GM19023 (cell line): ENCODE measurements around the gene GABARAP.

Experiments used
- ATAC-seq: cut with Tn5 transposase; IDR thresholded peaks from one replicate; pipeline ENCODE4 v1.9.1; 2021; ENCODE audit warnings: mild to moderate bottlenecking, moderate library complexity; ENCODE audit not compliant: unreplicated experiment

GABARAP gene

DNA sequence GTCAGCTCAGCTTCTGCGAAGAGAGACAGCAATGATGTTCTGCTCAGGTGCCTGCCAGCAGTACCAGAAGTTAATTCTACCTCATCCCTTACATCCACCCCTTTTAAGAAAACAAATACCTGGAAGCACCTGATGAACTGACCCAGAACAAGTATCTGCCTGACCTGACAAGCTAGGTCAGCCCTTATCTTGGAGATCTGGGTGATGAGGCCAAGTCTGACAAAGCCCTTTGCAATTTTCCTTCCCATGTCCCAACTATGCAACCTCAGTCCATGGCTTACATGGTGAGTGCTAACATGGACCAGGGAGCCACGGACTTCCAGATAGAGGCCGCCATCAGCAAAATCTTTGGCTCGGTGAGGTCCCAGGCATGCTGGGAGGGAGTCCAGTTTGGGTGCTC lies 18.9 kb downstream of the GABARAP start:
- no peak for ATAC-seq

DNA sequence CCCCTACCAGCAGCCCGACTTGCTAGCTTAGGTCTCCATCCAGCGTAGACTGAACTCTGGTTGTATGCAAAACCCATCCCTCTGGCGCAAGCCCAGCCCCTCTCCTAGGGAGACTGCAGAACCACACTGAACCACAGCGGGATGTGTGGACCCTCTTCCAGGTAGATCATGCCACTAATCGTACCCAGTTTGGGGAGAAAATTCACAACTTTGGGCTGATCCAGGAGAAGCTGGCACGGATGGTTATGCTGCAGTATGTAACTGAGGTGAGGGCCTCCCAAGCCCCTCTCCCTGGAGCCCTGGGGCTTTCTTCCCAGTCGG lies 19.3 kb downstream of the GABARAP start:
- no peak for ATAC-seq

DNA sequence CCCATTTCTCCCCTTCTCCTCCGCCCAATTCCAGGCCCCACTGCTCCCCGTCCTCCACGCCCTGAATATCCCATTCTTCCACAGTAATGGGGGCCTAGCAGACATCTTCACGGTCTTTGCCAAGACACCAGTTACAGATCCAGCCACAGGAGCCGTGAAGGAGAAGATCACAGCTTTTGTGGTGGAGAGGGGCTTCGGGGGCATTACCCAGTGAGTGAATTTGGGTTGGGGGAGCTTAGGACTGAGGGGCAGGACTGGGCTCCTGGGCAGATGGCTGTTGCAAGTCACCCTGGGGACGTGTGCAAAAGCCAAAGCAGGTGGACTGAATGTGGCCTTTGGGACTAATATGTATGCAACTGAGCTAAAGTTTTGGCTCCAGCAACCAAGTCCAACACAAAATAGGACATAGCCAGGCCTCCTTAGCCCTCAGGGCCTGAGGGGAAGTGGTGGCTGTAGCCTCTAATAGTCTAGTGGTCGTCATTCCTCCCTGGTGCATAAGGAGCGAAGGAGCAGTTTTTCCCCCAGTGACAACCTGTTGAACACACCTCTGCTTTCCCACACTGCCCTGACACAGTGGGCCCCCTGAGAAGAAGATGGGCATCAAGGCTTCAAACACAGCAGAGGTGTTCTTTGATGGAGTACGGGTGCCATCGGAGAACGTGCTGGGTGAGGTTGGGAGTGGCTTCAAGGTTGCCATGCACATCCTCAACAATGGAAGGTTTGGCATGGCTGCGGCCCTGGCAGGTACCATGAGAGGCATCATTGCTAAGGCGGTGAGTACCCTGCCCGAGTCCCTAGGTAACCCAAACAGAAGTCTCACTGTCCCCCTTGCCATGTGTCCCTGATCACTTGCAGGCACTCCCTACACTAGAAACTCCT lies 19.9 kb downstream of the GABARAP start:
- no peak for ATAC-seq

DNA sequence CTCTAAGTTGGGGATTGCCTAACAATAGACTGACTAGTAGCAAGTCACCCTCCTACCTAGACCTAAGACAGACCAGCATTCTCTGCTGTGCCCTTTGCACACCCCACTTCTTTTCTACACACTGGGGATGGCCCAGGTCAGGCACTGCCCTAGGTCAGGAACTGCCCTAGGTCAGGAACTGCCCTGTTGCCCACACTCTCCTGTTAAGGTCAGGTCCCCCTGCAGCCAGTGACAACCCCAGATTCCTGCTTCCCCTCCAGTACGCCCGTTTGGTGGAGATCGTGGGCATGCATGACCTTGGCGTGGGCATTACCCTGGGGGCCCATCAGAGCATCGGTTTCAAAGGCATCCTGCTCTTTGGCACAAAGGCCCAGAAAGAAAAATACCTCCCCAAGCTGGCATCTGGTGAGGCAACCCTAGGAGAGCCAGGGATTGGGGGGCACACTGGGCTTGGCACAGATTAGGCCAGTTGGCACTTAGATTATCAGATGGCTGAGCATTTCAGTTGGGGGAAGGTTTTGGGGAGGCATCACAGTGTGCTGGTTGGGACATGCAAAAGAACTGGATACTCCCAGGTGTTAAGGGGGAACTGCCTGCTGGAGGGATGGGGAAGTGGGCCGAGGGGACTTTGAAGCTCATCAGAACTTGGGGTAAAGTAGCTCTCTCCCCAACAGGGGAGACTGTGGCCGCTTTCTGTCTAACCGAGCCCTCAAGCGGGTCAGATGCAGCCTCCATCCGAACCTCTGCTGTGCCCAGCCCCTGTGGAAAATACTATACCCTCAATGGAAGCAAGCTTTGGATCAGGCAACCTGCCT lies 20.8 kb downstream of the GABARAP start:
- no peak for ATAC-seq

DNA sequence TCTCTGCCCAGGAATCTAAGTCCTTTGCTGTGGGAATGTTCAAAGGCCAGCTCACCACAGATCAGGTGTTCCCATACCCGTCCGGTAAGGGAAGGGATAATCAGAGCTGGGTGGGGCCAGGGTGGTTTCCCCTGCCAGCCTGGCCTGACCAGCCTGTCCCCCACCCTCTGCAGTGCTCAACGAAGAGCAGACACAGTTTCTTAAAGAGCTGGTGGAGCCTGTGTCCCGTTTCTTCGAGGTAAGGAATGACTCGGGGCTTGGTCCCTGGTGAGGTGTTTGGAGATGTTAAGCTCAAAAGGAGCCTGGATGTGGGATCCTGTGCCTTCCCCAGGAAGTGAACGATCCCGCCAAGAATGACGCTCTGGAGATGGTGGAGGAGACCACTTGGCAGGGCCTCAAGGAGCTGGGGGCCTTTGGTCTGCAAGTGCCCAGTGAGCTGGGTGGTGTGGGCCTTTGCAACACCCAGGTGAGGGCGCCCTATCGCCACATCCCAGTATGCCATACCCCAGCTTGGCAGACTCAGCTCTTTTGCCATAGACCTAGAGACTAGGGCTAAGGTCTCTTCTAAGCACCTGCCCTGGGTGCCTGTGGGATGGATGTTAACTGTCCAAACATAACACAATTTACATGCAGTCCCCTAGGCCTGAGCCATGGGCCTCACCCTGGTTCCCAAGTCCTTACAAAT lies 21.5 kb downstream of the GABARAP start:
- ATAC-seq: no peak

DNA sequence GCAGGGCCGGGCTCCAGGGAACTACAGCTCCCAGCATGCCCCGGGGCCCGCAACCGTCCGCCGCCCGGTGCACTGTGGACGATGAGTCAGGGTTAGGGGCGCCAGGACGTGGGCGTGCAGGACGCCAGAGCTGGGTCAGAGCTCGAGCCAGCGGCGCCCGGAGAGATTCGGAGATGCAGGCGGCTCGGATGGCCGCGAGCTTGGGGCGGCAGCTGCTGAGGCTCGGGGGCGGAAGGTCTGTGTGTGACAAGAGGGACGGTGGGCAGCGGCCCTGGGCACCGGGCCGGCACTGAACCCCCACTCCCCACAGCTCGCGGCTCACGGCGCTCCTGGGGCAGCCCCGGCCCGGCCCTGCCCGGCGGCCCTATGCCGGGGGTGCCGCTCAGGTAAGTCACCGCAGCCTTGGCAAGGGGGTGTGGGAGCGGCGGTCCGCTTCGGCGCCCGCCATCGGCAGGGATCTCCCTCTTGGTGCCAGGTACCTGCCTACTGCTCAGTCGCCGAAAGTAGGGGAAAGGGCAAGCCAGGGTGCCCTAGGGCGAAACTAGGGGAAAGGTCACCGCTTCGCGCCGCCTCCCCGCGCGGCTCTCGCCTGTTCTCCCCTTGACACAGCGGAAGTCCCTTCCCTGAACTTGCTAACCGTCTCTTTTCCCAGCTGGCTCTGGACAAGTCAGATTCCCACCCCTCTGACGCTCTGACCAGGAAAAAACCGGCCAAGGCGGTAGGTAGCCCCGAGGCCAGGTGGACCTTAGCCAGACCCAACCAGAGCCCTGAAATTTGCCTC lies 22.2 kb downstream of the GABARAP start, which contains the start of the genes ACADVL and DLG4:
TSS of gene ACADVL (plus strand) at position 127 of the 781 bp plus-strand sequence. CDS start at position 174, 47 bp downstream.
TSS of gene DLG4 (minus strand) at position 25 of the 781 bp plus-strand sequence.
- peak; percentile 65 for ATAC-seq

DNA sequence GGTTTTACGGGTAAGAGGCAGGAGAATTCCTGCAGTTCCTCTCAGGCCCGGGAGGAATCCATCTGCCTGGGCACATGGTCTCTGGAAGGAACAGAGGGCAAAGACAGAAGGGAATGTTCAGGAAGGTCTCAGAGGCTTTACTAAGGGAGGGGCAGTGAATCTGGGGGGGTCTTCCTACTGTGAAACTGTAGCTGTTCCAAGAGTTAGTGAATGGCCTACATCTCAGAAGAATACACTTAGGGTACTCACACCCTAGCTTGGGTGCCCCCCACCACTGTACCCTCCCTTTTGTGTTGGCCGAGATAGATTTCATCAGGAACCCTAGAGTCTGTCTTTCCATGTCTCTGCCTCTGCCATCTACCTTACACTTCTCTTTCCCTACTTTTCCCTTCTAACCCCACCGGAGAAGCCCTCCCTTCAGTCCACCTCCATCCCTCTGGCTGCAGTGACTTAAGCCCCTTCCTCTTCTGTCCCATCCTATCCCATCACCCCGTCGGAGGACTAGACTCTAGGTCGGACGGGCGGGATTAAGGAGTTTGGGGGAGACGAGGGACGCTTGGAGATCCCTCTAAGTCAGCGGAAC lies 22.9 kb downstream of the GABARAP start:
- ATAC-seq: no peak

DNA sequence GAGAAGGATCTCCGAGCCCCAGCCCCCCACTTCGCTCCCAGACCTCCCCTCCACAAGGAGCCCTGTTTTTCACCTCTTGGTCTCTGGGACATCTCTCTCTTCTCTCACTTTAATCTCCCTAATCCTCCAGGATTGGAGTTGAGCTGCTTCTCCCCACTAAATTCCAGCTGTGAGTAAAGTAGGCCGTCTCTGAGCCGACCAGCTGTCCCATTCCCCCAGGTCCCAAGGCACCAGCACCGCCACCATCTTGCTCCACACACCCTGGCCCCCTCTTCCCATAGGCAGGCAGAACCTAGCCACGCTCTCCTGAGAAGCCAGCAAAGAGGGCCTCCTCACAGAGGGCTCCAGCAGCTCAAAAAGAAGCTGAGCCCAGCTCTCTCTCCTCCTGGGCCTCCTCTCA lies 23.5 kb downstream of the GABARAP start:
- ATAC-seq: no peak

DNA sequence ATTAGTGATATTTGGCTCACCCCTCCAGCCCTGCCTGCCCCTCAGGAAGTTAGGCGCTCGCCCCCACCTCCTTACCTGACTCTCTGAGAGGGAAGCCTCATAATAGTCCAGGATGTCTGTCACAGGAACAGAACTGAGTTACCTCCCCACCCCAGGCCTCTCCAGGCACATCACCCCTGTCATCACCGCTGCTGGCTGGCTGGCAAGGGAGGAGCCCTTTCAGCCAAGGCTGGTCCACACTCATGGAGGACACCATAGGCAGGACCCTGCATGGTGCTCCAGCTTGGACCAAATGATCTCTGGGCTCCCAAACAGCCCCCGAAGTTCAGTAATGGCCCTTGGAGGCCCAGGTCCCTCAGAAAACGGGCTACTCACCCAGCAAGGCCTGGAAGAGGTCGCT lies 24.1 kb downstream of the GABARAP start:
- no peak for ATAC-seq

DNA sequence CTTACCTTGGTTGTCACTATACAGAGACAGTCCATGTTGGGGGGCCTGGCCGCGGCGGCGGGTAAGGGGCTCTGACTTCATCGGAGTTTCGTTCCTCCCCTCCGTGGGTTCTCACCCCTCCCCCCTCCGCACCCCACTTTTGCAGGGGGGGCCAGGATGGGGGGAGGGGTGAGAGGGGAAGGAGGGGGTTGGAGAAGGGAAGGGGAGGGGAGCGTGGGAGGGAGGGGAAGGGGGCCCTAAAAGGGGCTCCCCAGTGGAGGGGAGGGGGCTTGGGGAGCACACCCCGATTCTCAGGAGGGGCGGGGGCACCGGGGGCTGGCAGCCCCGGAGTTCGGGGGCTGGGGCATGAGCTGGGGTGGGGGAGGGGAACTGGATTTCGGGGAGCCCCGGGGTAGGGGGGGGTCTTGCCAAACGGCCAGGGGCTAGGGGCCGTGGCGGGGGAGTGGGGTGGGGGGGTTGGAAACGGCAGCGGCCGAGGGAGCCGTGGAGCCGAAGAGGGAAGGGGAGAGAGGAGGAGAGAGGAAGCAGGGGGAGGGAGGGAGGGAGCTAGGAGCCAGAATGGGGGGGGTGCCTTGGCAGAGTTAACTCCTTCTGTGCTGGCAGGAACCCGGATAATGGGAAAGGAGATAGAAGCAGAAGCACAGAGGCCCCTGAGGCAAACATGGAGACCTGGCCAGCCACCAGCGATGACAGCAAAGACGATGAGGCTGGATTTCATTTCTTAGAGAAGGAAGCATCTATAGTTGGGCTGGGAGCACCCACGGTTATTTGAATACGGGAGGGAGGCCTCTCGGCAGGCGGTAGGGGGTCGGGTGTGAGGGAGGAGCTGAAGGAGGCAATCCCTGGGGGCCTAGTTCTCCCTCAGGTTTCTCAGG lies 24.9 kb downstream of the GABARAP start:
- no peak for ATAC-seq

DNA sequence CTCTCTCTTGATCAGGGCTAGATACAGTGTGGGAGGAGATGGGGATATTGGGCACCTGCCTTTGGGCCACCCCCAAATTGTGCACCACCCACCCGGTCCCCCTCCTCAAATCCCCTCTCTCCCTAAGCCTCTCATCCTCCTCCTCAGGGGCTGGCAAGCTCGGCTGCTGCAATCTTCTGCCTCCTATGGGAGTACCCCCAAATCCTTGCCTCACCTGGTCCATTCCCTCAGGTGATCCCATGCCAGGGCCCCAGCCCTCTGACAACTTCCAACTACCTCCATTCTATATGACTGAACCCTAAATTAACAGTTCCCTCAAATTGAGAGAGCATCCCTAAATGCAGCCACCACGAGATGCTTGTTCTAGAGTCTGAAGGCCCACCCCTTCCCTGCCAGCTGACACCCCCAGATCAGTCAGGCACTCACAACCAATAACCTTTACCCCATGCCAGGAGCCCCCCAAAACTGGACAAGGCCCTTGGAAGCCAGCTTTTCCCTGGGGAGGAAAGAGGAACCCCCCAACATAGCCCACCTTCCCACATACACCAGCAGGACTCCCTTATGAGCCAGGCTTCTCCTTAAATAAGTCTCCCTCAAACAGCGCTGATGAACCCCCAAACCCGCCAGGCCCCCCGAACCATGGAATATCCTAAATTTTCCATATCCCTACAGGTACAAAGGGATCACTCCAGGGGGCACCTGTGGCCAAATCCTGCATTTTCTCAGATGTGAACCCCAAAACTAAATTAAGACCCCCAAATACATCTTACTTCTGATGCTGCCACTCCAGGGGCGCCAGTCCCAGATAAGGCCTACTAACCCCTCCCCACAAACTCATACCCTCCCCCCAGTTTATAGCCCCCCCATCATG lies 25.8 kb downstream of the GABARAP start:
- no peak for ATAC-seq

DNA sequence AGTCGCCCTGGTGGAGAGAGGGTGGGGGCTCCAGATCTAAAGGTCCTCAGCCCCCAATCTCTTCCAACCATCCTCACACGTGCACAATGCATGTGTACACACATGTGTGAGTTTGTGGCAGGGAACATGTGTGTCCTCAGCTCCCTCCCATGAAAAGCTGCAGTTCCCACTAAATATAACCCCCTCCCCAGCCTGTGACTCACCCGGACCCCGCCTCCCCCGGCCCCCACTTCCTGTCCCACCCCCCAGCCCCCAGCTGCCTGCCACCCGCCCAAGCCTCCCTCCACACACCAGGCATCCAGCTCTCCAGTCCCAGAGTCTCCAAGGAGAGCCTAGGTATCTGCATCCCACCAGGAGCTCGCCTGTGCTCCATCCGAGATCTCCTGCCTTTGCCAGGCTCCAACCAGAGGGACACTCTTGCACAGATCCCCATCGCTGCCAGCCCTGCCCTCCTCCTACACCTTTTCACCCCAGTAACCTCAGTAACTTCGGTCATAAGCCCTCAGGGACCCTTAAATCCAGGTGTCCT lies 26.5 kb downstream of the GABARAP start:
- ATAC-seq: no peak

DNA sequence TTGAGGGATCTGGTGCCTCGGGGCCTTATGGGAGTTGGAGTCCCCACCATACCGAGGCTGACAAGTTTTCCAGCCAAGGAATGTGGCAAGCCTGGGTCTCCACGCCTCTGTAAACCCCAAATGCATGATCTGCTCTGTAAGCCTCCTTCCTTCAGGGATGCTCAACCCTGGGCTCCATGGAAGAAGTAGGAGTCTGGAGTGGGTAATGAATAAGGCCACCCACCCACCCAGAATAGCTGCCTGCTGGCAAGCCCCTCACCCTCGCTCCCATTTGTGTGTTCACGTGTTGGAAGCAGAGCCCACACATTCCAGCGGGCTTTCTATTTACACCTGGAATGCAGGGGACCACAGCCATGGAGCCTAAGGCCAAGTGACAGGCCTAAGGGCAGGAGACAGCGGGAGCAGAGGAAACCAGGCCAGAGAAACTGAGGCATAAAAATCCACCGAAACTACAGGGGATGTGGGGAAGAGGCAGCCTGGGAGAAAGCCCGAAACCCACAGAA lies 27.1 kb downstream of the GABARAP start:
- ATAC-seq: no peak

DNA sequence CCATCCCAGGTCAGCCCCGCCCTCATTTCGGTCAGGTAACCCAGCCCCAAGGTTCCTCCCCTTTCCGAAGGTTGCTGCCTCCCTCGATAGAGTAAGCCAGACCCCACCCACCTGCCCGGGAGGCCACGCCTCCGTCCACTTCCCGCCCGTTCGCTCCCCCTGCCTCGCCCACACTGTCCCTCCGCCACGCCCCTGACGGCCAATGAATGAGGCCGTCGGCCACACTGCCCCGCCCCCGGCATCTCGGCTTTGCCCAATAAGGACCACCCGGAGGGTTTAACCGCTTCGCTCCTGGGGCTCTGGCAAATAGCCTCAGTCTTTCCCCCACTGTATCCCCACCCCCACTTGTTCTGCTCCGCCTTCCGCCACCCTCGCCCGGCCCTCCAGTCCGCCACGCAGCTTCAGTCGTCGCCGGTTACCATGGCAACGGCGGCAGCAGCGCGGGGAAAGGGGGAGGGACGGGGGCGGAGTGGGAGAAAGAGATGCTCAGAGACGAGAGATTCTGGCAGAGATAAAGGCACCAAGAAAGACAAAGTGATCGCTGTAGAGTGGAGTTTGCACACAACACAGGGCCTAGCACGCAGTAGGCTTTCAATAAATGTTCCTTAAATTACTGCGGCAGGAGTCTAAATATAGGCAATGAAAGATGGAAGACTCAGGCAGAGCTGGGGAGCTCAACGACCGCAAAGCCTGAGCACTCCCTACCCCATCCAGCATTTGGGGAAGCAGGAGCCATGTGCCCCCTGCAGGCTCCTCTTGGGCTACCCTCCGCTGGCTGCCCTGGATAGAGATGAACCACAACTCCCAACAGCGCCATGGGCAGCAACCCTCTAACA lies 27.7 kb downstream of the GABARAP start:
- peak; percentile 69 for ATAC-seq

DNA sequence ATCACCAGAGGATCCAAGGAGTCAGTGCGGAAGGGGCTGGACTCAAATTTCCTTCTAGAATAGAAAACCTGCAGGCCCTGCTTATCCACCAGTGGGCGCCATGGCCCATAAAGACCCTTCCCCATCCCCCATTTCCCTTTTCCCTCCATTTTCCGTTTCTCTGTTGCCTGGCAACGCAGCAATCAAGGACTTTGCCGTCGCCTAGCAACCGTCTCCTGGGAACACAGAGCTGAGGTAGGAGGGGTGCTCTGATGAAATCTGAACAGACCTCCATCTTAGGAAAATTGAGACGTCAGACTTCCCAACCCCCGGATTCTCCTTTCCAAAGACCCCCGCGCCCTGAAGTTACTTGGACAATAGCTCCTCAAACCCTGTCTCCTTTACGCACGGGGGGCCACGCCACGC lies 28.4 kb downstream of the GABARAP start:
- no peak for ATAC-seq

DNA sequence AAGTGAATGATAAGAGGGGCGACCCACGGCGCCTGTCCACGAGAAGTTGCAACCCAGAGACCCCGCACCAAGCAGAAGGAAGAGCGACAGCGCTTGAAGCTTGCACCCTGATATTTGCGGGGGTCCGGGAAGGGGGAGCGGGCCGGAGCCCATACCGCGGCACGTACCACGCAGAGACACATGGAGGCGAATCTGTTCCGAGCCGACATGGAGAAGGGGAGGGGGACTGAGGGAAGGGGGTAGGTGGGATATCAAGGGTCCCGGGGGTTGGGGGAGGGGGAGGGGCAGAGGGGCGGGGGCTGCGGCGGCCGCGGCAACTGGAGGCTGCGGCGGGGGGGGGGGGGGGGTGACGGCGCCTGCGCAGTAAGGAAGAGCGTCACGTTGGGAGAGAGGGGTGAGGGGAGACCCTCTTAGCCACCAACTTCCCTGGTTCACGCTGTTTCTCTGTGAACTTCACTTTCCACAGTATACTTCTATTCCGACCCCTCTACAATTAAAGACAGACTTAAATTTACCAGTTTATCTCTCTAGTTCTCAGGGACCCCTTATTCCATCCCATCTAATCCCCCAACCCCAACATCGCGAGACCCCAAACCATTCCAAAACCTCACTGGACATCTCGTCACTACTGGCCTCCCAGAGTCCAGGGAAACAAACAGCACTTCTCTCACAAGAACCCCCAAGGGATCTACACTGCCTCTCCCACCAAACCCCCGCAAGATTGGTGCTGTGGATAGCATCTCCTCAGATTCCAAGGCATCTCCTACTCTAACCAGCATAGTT lies 30.6 kb downstream of the GABARAP start:
- ATAC-seq: no peak
